SK-N-SH (cell line): ENCODE data around the gene FLYWCH1. TPM values are rescaled to one million over a fixed set of nuclear protein-coding genes. Genes with fewer than 3 reads are reported as not detected.

ENCODE experiments used
- CTCF ChIA-PET: fragments of 300-600, 350-600 bp; formaldehyde crosslinking; extraction: SDS; loops from one replicate; lab custom pipeline; 2021; lab: Yijun Ruan, JAX
- POLR2A ChIA-PET: fragments of 350-600 bp; sonication (Branson Sonifier 250); formaldehyde crosslinking; extraction: SDS; loops from one replicate; lab custom pipeline; 2020; ENCODE audit warnings: antibody characterized with exemption, inconsistent platforms; lab: Yijun Ruan, JAX
- DNase-seq: peaks from one replicate; pipeline ENCODE4 v3.0.0; 2012
- H2AFZ ChIP-seq: fragments of 200-600 bp; sonication (generic); 2 replicates; pipeline ENCODE4 v1.8.1; 2016; ENCODE audit warnings: antibody characterized with exemption, mild to moderate bottlenecking, low read depth
- H3F3A ChIP-seq: fragments of 200-600 bp; sonication (generic); replicated peaks from 2 replicates; pipeline ENCODE3; 2016; ENCODE audit warnings: antibody characterized with exemption, mild to moderate bottlenecking; ENCODE audit not compliant: insufficient read depth
- H3K27ac ChIP-seq, 2 experiments: fragments of 200-500 bp in 1 of 2; fragments of 200-600 bp in 1 of 2; sonication (Bioruptor generic) in 1 of 2; sonication (generic), shearing (Covaris generic) in 1 of 2; 2 replicates each; pipeline versions ENCODE4 v1.5.1 to v1.6.1; 2014 to 2016; ENCODE audit warnings: low read depth in 2 of 2, inconsistent platforms in 1 of 2, low read length in 1 of 2, mild to moderate bottlenecking in 1 of 2, mixed read lengths in 1 of 2
- H3K27me3 ChIP-seq: fragments of 200-600 bp; sonication (generic), shearing (Covaris generic); 2 replicates; pipeline ENCODE4 v1.6.1; 2016; ENCODE audit warnings: mixed run types; ENCODE audit not compliant: insufficient read depth
- H3K36me3 ChIP-seq, 2 experiments: fragments of 200-500 bp in 1 of 2; fragments of 200-600 bp in 1 of 2; sonication (Bioruptor generic) in 1 of 2; sonication (generic) in 1 of 2; replicated peaks in 1 of 2; 2 replicates each; pipeline versions ENCODE3 to v1.5.1; 2014 to 2016; ENCODE audit warnings: low read length in 1 of 2, mild to moderate bottlenecking in 1 of 2; ENCODE audit not compliant: insufficient read depth in 2 of 2, control insufficient read depth in 1 of 2
- H3K4me1 ChIP-seq, 2 experiments: fragments of 200-500 bp in 1 of 2; fragments of 200-600 bp in 1 of 2; sonication (Bioruptor generic) in 1 of 2; sonication (generic), shearing (Covaris generic) in 1 of 2; 2 replicates each; pipeline versions ENCODE4 v1.5.1 to v1.6.1; 2014 to 2016; ENCODE audit warnings: low read depth in 1 of 2, low read length in 1 of 2, mixed run types in 1 of 2; ENCODE audit not compliant: insufficient read depth in 2 of 2, control insufficient read depth in 1 of 2
- H3K4me2 ChIP-seq: fragments of 200-600 bp; sonication (generic), shearing (Covaris generic); 2 replicates; pipeline ENCODE4 v1.6.1; 2017; ENCODE audit warnings: mixed run types
- H3K4me3 ChIP-seq, 2 experiments: fragments of 200-500 bp in 1 of 2; fragments of 200-600 bp in 1 of 2; sonication (Bioruptor generic) in 1 of 2; sonication (generic), shearing (Covaris generic) in 1 of 2; 2 replicates each; pipeline versions ENCODE4 v1.5.1 to v1.8.1; 2014 to 2016; ENCODE audit warnings: low read depth in 2 of 2, inconsistent platforms in 1 of 2, low read length in 1 of 2, mild to moderate bottlenecking in 1 of 2, mixed read lengths in 1 of 2, moderate library complexity in 1 of 2
- H3K79me2 ChIP-seq: fragments of 200-600 bp; sonication (generic); 2 replicates; pipeline ENCODE4 v1.8.1; 2017; ENCODE audit warnings: mild to moderate bottlenecking; ENCODE audit not compliant: insufficient read depth
- H3K9ac ChIP-seq: fragments of 200-600 bp; sonication (generic); 2 replicates; pipeline ENCODE4 v1.6.1; 2017; ENCODE audit warnings: mixed run types
- H3K9me2 ChIP-seq: fragments of 200-600 bp; sonication (generic); 2 replicates; pipeline ENCODE4 v1.6.1; 2017; ENCODE audit warnings: mixed run types
- H3K9me3 ChIP-seq: fragments of 200-600 bp; sonication (generic); 2 replicates; pipeline ENCODE4 v1.6.1; 2017; ENCODE audit warnings: mixed run types, mild to moderate bottlenecking, moderate library complexity
- H4K20me1 ChIP-seq: fragments of 200-600 bp; sonication (generic); 2 replicates; pipeline ENCODE4 v1.6.1; 2017; ENCODE audit warnings: mild to moderate bottlenecking, mixed run types; ENCODE audit not compliant: insufficient read depth
- EP300 ChIP-seq, 2 experiments: IDR thresholded peaks; 2 replicates each; pipeline versions ENCODE4 v1.4.0 to v1.6.1; 2012; ENCODE audit warnings: borderline replicate concordance in 1 of 2, low read depth in 1 of 2, low read length in 1 of 2
- EZH2phosphoT487 ChIP-seq: fragments of 200-600 bp; sonication (generic); IDR thresholded peaks from 2 replicates; pipeline ENCODE4 v1.6.1; 2017; ENCODE audit warnings: low read depth, mixed run types, mild to moderate bottlenecking, antibody characterized with exemption, moderate library complexity, borderline replicate concordance
- FOSL2 ChIP-seq: IDR thresholded peaks from 2 replicates; pipeline ENCODE4 v1.4.0; 2012; ENCODE audit warnings: low read depth, mild to moderate bottlenecking, moderate library complexity, borderline replicate concordance
- FOXJ3 ChIP-seq: sonication (generic); formaldehyde crosslinking; IDR thresholded peaks from 2 replicates; pipeline ENCODE4 v1.5.1; 2020; ENCODE audit warnings: mild to moderate bottlenecking, missing genetic modification reagents
- MAX ChIP-seq: IDR thresholded peaks from 2 replicates; pipeline ENCODE4 v1.4.0; 2012; ENCODE audit warnings: low read depth
- NRF1 ChIP-seq: IDR thresholded peaks from 2 replicates; pipeline ENCODE4 v1.6.1; 2012; ENCODE audit warnings: low read depth, mild to moderate bottlenecking, low read length
- PBX3 ChIP-seq: IDR thresholded peaks from 2 replicates; pipeline ENCODE4; 2012
- RFX5 ChIP-seq: IDR thresholded peaks from 2 replicates; pipeline ENCODE4 v1.6.1; 2012; ENCODE audit warnings: mild to moderate bottlenecking, improper control_type of control experiment, low read length
- SIN3A ChIP-seq: IDR thresholded peaks from 2 replicates; pipeline ENCODE4 v1.6.1; 2012; ENCODE audit warnings: low read depth, mild to moderate bottlenecking, low read length, moderate library complexity, borderline replicate concordance
- SMC3 ChIP-seq: IDR thresholded peaks from 2 replicates; pipeline ENCODE4 v1.6.1; 2012; ENCODE audit warnings: low read depth, low read length, improper control_type of control experiment
- TEAD4 ChIP-seq: IDR thresholded peaks from 2 replicates; pipeline ENCODE4 v1.4.0; 2012; ENCODE audit warnings: mild to moderate bottlenecking, borderline replicate concordance; ENCODE audit not compliant: insufficient read depth
- USF1 ChIP-seq: IDR thresholded peaks from 2 replicates; pipeline ENCODE4 v1.4.0; 2012; ENCODE audit warnings: low read depth, borderline replicate concordance
- USF2 ChIP-seq: fragments of 150-350 bp; IDR thresholded peaks from 2 replicates; pipeline ENCODE4 v1.6.1; 2017; ENCODE audit warnings: antibody characterized with exemption, low read length, low read depth, borderline replicate concordance
- YY1 ChIP-seq: IDR thresholded peaks from 2 replicates; pipeline ENCODE4 v1.4.0; 2012; ENCODE audit warnings: low read depth, mild to moderate bottlenecking
- ZBTB33 ChIP-seq: IDR thresholded peaks from 2 replicates; pipeline ENCODE4 v1.4.0; 2012; ENCODE audit warnings: low read depth, borderline replicate concordance
- WGBS: methylation state at CpG from one replicate; pipeline ENCODE4 v1.1.6; 2017; ENCODE audit warnings: low lambda C conversion rate; 5-methylcytosine and 5-hydroxymethylcytosine counted together
- polyA plus RNA-seq, 3 experiments: library from polyadenylated mRNA; depleted of rRNA; stranded (reverse); fragments of >200 nt; gene quantifications; 2 replicates each; pipeline ENCODE4 v1.2.3, GENCODE V29; 2012

The FLYWCH1 gene
- polyA plus RNA-seq, 1 of the 3 experiments (the other 2 are of a cell fraction) = 30.1 TPM

- no peaks in the 10 kb centered on the region for H4K20me1 ChIP-seq
- WGBS = 59% methylated on average over 10 of the region's 11 CpGs
- H3K4me1 ChIP-seq = no peaks in the 10 kb centered on the region
- H3K9me2 ChIP-seq = no peaks in the 10 kb centered on the region
- no peaks in the 10 kb centered on the region for H3K79me2 ChIP-seq
- no peak overlapping the region for H3K4me3 ChIP-seq
- TF ChIP-seq SMC3 (no peak), PBX3 (no peak), RFX5 (no peak), FOSL2 (no peak), EZH2phosphoT487 (no peak)
- TF ChIP-seq, all 33 proteins: peak for 0
- Histone ChIP-seq H3K9ac (no peak overlapping the region), H3K4me2 (no peak overlapping the region), H3K9me3 (no peaks in the 10 kb centered on the region), H3K27me3 (no peaks in the 10 kb centered on the region; the same call in 1 of the 2 replicates), H3F3A (no peaks in the 10 kb centered on the region), H2AFZ (no peak overlapping the region), H3K36me3 (no peaks in the 10 kb centered on the region), H3K27ac (no peak overlapping the region)
- CTCF ChIA-PET = interaction anchor here (1.1 to 1.8 kb wide), 4 partner anchors 9 to 26 kb away, joined by 3 to 6 read pairs (median 4); no protein-coding TSS in a partner anchor
- DNase-seq = no peak
- POLR2A ChIA-PET = no interaction called here
Observed at GRCh38 chr16:2952679-2953078, 40.9 kb downstream of the FLYWCH1 start.

- Histone ChIP-seq H3K9me2 (no peaks in the 10 kb centered on the region), H3K79me2 (no peaks in the 10 kb centered on the region), H4K20me1 (no peaks in the 10 kb centered on the region), H3K36me3 (no peaks in the 10 kb centered on the region), H3K27ac (no peak overlapping the region), H3K4me1 (no peaks in the 10 kb centered on the region), H3K9me3 (no peaks in the 10 kb centered on the region), H3K27me3 (peaks cover 3% of the 10 kb centered on the region; the same call in 1 of the 2 replicates), H3K4me2 (no peak overlapping the region), H3K9ac (no peak overlapping the region), H3F3A (no peaks in the 10 kb centered on the region), H2AFZ (no peak overlapping the region), H3K4me3 (no peak overlapping the region)
- ChIA-PET CTCF (interaction anchor here (0.6 to 1.7 kb wide), 3 partner anchors 8 to 86 kb away, joined by 3 to 6 read pairs (median 3); no protein-coding TSS in a partner anchor), POLR2A (no interaction called here)
- WGBS = 66% methylated on average over 24 of the region's 31 CpGs
- no peak for DNase-seq
- TF ChIP-seq USF2 (no peak), SIN3A (no peak), TEAD4 (no peak), USF1 (no peak), ZBTB33 (no peak), EP300 (IDR thresholded peaks at IDR 0.05; ENCODE audit: borderline replicate concordance in 1 of 2, low read depth in 1 of 2, low read length in 1 of 2) (no peak), MAX (no peak), SMC3 (no peak), FOXJ3 (no peak), YY1 (no peak), NRF1 (no peak)
Observed at GRCh38 chr16:2953706-2954627, 42.2 kb downstream of the FLYWCH1 start.
